H1 (cell line): ENCODE data around the gene BRME1. TPM values are rescaled to one million over a fixed set of nuclear protein-coding genes. Genes with fewer than 3 reads are reported as not detected.
A peak's percentile ranks its signal among the peaks of the same experiment; 100 is the strongest.

ENCODE experiments used
- CTCF ChIA-PET: fragments of 300-600 bp; sonication (Branson Sonifier 250); formaldehyde crosslinking; loops from one replicate; lab custom pipeline; 2021; ENCODE audit not compliant: partially characterized antibody; lab: Charles Lee
- POLR2A ChIA-PET: fragments of 300-600 bp; sonication (Branson Sonifier 250); formaldehyde crosslinking; loops from one replicate; lab custom pipeline; 2021; ENCODE audit warnings: inconsistent platforms; ENCODE audit not compliant: partially characterized antibody; lab: Charles Lee
- DNase-seq, 2 experiments: peaks; one replicate each; pipeline versions ENCODE4 v3.0.0 to v3.0.0-alpha.2; 2010 to 2022; ENCODE audit warnings: low spot score in 2 of 2, low read depth in 1 of 2, mixed read lengths in 1 of 2
- FAIRE-seq: peaks from 2 replicates; lab custom pipeline; 2011; peaks lifted over from hg19 to GRCh38; lab: Jason Lieb, UNC
- H2AFZ ChIP-seq: 2 replicates; pipeline ENCODE4 v1.8.1; 2012; ENCODE audit warnings: low read length, inconsistent platforms
- H2AK5ac ChIP-seq: 2 replicates; pipeline ENCODE4 v1.6.1; 2013; ENCODE audit warnings: low read depth, low read length
- H2BK120ac ChIP-seq: replicated peaks from 2 replicates; pipeline ENCODE3; 2013; ENCODE audit warnings: low read depth, low read length, inconsistent platforms
- H2BK12ac ChIP-seq: 2 replicates; pipeline ENCODE4 v1.6.1; 2013; ENCODE audit warnings: low read depth, low read length
- H2BK15ac ChIP-seq: 2 replicates; pipeline ENCODE4 v1.6.1; 2013; ENCODE audit warnings: low read length
- H2BK20ac ChIP-seq: 2 replicates; pipeline ENCODE4 v1.6.1; 2013; ENCODE audit warnings: low read length
- H2BK5ac ChIP-seq: 2 replicates; pipeline ENCODE4 v1.6.1; 2013; ENCODE audit warnings: low read depth, low read length
- H3K14ac ChIP-seq: 2 replicates; pipeline ENCODE4 v1.6.1; 2013; ENCODE audit warnings: inconsistent platforms; ENCODE audit not compliant: insufficient read length
- H3K18ac ChIP-seq: 2 replicates; pipeline ENCODE4 v1.6.1; 2013; ENCODE audit warnings: low read length; ENCODE audit errors: extremely low read depth
- H3K23ac ChIP-seq: 2 replicates; pipeline ENCODE4 v1.6.1; 2013; ENCODE audit warnings: inconsistent platforms; ENCODE audit not compliant: insufficient read length
- H3K23me2 ChIP-seq: 2 replicates; pipeline ENCODE4 v1.6.1; 2013; ENCODE audit warnings: low read depth, low read length
- H3K27ac ChIP-seq: 2 replicates; pipeline ENCODE4 v1.6.1; 2011; ENCODE audit warnings: low read depth, low read length, inconsistent platforms
- H3K27me3 ChIP-seq, 4 experiments: replicated peaks in 1 of 4; 1 replicate in 1 of 4; 2 replicates in 3 of 4; pipeline versions ENCODE4 v1.6.1 to v1.8.1; 2011 to 2013; ENCODE audit warnings: low read length in 3 of 4, mild to moderate bottlenecking in 3 of 4, inconsistent platforms in 2 of 4, mixed read lengths in 2 of 4, moderate library complexity in 1 of 4; ENCODE audit not compliant: control insufficient read depth in 3 of 4, insufficient read depth in 3 of 4; ENCODE audit errors: extremely low read depth in 1 of 4
- H3K36me3 ChIP-seq, 4 experiments: 2 replicates each; pipeline versions ENCODE4 v1.6.1 to v1.8.1; 2011 to 2013; ENCODE audit warnings: mild to moderate bottlenecking in 4 of 4, low read length in 3 of 4, moderate library complexity in 2 of 4, control low read depth in 1 of 4, inconsistent platforms in 1 of 4; ENCODE audit not compliant: insufficient read depth in 4 of 4, control insufficient read depth in 2 of 4
- H3K4ac ChIP-seq: replicated peaks from 2 replicates; pipeline ENCODE3; 2013; ENCODE audit warnings: low read length, low read depth, mixed read lengths, inconsistent platforms; ENCODE audit not compliant: insufficient read length
- H3K4me1 ChIP-seq, 4 experiments: replicated peaks in 1 of 4; 1 replicate in 1 of 4; 2 replicates in 3 of 4; pipeline versions ENCODE4 v1.6.1 to v1.8.1; 2011 to 2013; ENCODE audit warnings: low read length in 3 of 4, inconsistent platforms in 2 of 4, mixed read lengths in 1 of 4; ENCODE audit not compliant: insufficient read depth in 4 of 4, control insufficient read depth in 3 of 4
- H3K4me2 ChIP-seq, 2 experiments: 2 replicates each; pipeline versions ENCODE4 v1.6.1 to v1.8.1; 2011 to 2013; ENCODE audit warnings: low read depth in 2 of 2, low read length in 2 of 2, control low read depth in 1 of 2, inconsistent platforms in 1 of 2, mild to moderate bottlenecking in 1 of 2; ENCODE audit not compliant: insufficient read depth in 1 of 2
- H3K4me3 ChIP-seq, 4 experiments: fragments of 200-600, 300-600 bp in 1 of 4; sonication (generic), shearing (Covaris generic), sonication (Bioruptor Twin) in 1 of 4; 2 replicates each; pipeline versions ENCODE4 v1.5.1 to v1.8.1; 2011 to 2016; ENCODE audit warnings: low read length in 4 of 4, low read depth in 3 of 4, control low read depth in 2 of 4, inconsistent platforms in 2 of 4, mild to moderate bottlenecking in 2 of 4, mixed read lengths in 1 of 4, moderate library complexity in 1 of 4; ENCODE audit not compliant: insufficient read depth in 2 of 4; ENCODE audit errors: extremely low read depth in 1 of 4
- H3K56ac ChIP-seq: replicated peaks from 2 replicates; pipeline ENCODE3; 2013; ENCODE audit warnings: low read depth, mild to moderate bottlenecking, mixed read lengths, low read length, inconsistent platforms; ENCODE audit not compliant: insufficient read length
- H3K79me1 ChIP-seq: 2 replicates; pipeline ENCODE4 v1.6.1; 2013; ENCODE audit warnings: low read depth, low read length, control low read depth
- H3K79me2 ChIP-seq, 2 experiments: 2 replicates each; pipeline versions ENCODE4 v1.6.1 to v1.8.1; 2012 to 2013; ENCODE audit warnings: low read length in 2 of 2, mild to moderate bottlenecking in 2 of 2, inconsistent platforms in 1 of 2; ENCODE audit not compliant: insufficient read depth in 2 of 2, control insufficient read depth in 1 of 2
- H3K9ac ChIP-seq, 4 experiments: replicated peaks in 1 of 4; 1 replicate in 1 of 4; 2 replicates in 3 of 4; pipeline versions ENCODE4 v1.6.1 to v1.8.1; 2011 to 2013; ENCODE audit warnings: low read depth in 3 of 4, low read length in 3 of 4, control low read depth in 2 of 4, mild to moderate bottlenecking in 2 of 4, moderate library complexity in 2 of 4, inconsistent platforms in 1 of 4; ENCODE audit errors: extremely low read depth in 1 of 4
- H3K9me3 ChIP-seq, 2 experiments: 2 replicates each; pipeline versions ENCODE4 v1.6.1 to v1.8.1; 2012 to 2013; ENCODE audit warnings: mild to moderate bottlenecking in 2 of 2, moderate library complexity in 2 of 2, control low read depth in 1 of 2, inconsistent platforms in 1 of 2, low read depth in 1 of 2, low read length in 1 of 2, mixed read lengths in 1 of 2; ENCODE audit not compliant: insufficient read depth in 2 of 2
- H4K20me1 ChIP-seq, 2 experiments: replicated peaks in 1 of 2; 2 replicates each; pipeline versions ENCODE3 to v1.8.1; 2011 to 2013; ENCODE audit warnings: inconsistent platforms in 2 of 2, low read length in 2 of 2, mild to moderate bottlenecking in 1 of 2; ENCODE audit not compliant: insufficient read depth in 2 of 2, control insufficient read depth in 1 of 2
- H4K5ac ChIP-seq: 2 replicates; pipeline ENCODE4 v1.6.1; 2013; ENCODE audit warnings: low read length, low read depth, mixed read lengths, inconsistent platforms; ENCODE audit not compliant: insufficient read length
- H4K8ac ChIP-seq: 2 replicates; pipeline ENCODE4 v1.8.0; 2013; ENCODE audit warnings: mild to moderate bottlenecking, moderate library complexity, low read length, inconsistent platforms; ENCODE audit not compliant: insufficient read depth; ENCODE audit errors: extremely low read depth
- H4K91ac ChIP-seq: replicated peaks from 2 replicates; pipeline ENCODE3; 2013; ENCODE audit warnings: low read length, mixed read lengths, inconsistent platforms; ENCODE audit not compliant: insufficient read length
- CHD2 ChIP-seq: IDR thresholded peaks from 2 replicates; pipeline ENCODE4 v1.6.1; 2012; ENCODE audit warnings: low read length, improper control_type of control experiment
- CTCF ChIP-seq, 3 experiments: IDR thresholded peaks; 1 replicate in 2 of 3; 2 replicates in 1 of 3; pipeline versions ENCODE4 v1.5.1 to v1.6.1; 2011; ENCODE audit warnings: low read length in 3 of 3, mild to moderate bottlenecking in 3 of 3, inconsistent platforms in 2 of 3, low read depth in 1 of 3, moderate library complexity in 1 of 3; ENCODE audit not compliant: insufficient read depth in 1 of 3; ENCODE audit errors: control extremely low read depth in 1 of 3
- FOSL1 ChIP-seq: IDR thresholded peaks from 2 replicates; pipeline ENCODE4 v1.6.1; 2011; ENCODE audit warnings: mild to moderate bottlenecking, low read depth, low read length, moderate library complexity; ENCODE audit not compliant: insufficient read depth
- MAFK ChIP-seq: IDR thresholded peaks from 2 replicates; pipeline ENCODE4 v1.6.1; 2012; ENCODE audit warnings: low read depth, mild to moderate bottlenecking, improper control_type of control experiment, low read length
- SIN3A ChIP-seq, 2 experiments: IDR thresholded peaks in 1 of 2; conservative IDR thresholded peaks in 1 of 2; 2 replicates each; pipeline ENCODE4 v1.6.1; 2011 to 2012; ENCODE audit warnings: low read length in 2 of 2, improper control_type of control experiment in 1 of 2, low read depth in 1 of 2, mild to moderate bottlenecking in 1 of 2
- SIX5 ChIP-seq: IDR thresholded peaks from 2 replicates; pipeline ENCODE4 v1.6.1; 2011; ENCODE audit warnings: mild to moderate bottlenecking, low read depth, low read length
- SRF ChIP-seq: IDR thresholded peaks from 2 replicates; pipeline ENCODE4 v1.6.1; 2011; ENCODE audit warnings: mild to moderate bottlenecking, low read depth, low read length, moderate library complexity
- TAF1 ChIP-seq: IDR thresholded peaks from 2 replicates; pipeline ENCODE4 v1.6.1; 2011; ENCODE audit warnings: mild to moderate bottlenecking, low read depth, low read length
- TBP ChIP-seq: IDR thresholded peaks from 2 replicates; pipeline ENCODE4 v1.6.1; 2011; ENCODE audit warnings: low read depth, low read length, improper control_type of control experiment
- whole genome bisulfite sequencing, 2 experiments: shearing (Covaris generic) in 1 of 2; methylation state at CpG; one replicate each; pipeline versions ENCODE4 v1.1.6 to v1.1.7; 2013 to 2015; ENCODE audit warnings: low lambda C conversion rate in 2 of 2, mixed read lengths in 2 of 2, inconsistent platforms in 1 of 2, low coverage in 1 of 2, missing lambda C conversion rate in 1 of 2; ENCODE audit not compliant: insufficient replicate concordance in 2 of 2, insufficient coverage in 1 of 2, insufficient read length in 1 of 2; ENCODE audit errors: extremely low coverage in 1 of 2, missing lambda C conversion rate in 1 of 2; 5-methylcytosine and 5-hydroxymethylcytosine counted together
- polyA plus RNA-seq, 7 experiments: library from polyadenylated mRNA; depleted of rRNA in 3 of 7; stranded (reverse) in 5 of 7; unstranded in 2 of 7; fragments of >200 nt in 5 of 7; fragments of 200-250 nt in 2 of 7; gene quantifications; 1 replicate in 5 of 7; 2 replicates in 1 of 7; 4 replicates in 1 of 7; pipeline versions ENCODE4 v1.2.1 to v1.2.3, GENCODE V29; 2011 to 2013; ENCODE audit warnings: missing spikeins in 2 of 7, mixed read lengths in 2 of 7
- total RNA-seq: library from RNA; stranded (reverse); fragmentation: NEBNext Ultra II Directional; extraction: Animal tissue kit (Norgen Biotek cat#: 25700); gene quantifications from 2 replicates; pipeline ENCODE4 v1.2.1, GENCODE V29; 2021

The BRME1 gene
- total and polyA plus RNA-seq, 2 of the 8 experiments (the other 6 are each of a cell fraction or from before 2014, with no cell fraction given): 4.6 to 4.7 TPM

GRCh38 chr19:13954185-13954584 lies 48.3 kb upstream of the BRME1 start:
- 91% methylated on average over 14 of the region's 15 CpGs; no CpG with 5 or more reads in 1 of the 2 experiments for WGBS, 2 experiments
- FAIRE-seq (no peak), DNase-seq (no peak)
- Histone ChIP-seq H4K8ac (peak overlapping the region; percentile 25; the same call in 1 of the 2 replicates), H3K79me1 (peaks cover 13% of the 10 kb centered on the region), H3K27ac (no peak overlapping the region), H3K9me3 (no peaks in the 10 kb centered on the region), H3K79me2 (peaks cover 0 to 19% of the 10 kb centered on the region in 2 experiments; a peak in 3 of 4 replicates), H2AFZ (no peak overlapping the region), H3K27me3 (no peaks in the 10 kb centered on the region), H2BK20ac (no peak overlapping the region), H3K18ac (no peak overlapping the region), H3K23me2 (peaks cover 9% of the 10 kb centered on the region), H3K56ac (peak overlapping the region; percentile 9), H3K4ac (no peak overlapping the region), H4K5ac (no peak overlapping the region), H2BK15ac (no peak overlapping the region), H2BK120ac (no peak overlapping the region), H3K4me2 (peak overlapping the region in 1 of 2 experiments; percentile 61; a peak in 1 of 4 replicates), H3K14ac (no peak overlapping the region), H2BK5ac (0 out of 2 replicates have a peak overlapping the region, but pooled peaks have one; percentile 78), H4K91ac (no peak overlapping the region), H3K36me3 (peaks cover 18 to 36% (median 29%) of the 10 kb centered on the region in 4 experiments), H3K4me3 (no peak overlapping the region), H3K9ac (no peak overlapping the region), H3K4me1 (peaks cover 0 to 7% (median 3%) of the 10 kb centered on the region in 4 experiments; a peak in 6 of 7 replicates), H2AK5ac (no peak overlapping the region), H2BK12ac (no peak overlapping the region), H4K20me1 (peaks cover 0 to 16% of the 10 kb centered on the region in 2 experiments), H3K23ac (no peak overlapping the region)
- POLR2A ChIA-PET: interaction anchor here (0.9 to 4.3 kb wide), 14 partner anchors 8 to 103 kb away, joined by 3 to 48 read pairs (median 6); partner anchors contain the start of genes IL27RA and PODNL1
- CTCF ChIA-PET: interaction anchor here (0.9 to 1.8 kb wide), 10 partner anchors 12 to 131 kb away, joined by 3 to 12 read pairs (median 5); partner anchors contain the start of genes C19orf67 and RFX1
- TF ChIP-seq FOSL1 (no peak), MAFK (no peak), CTCF (IDR thresholded peaks at IDR 0.05; ENCODE audit: control extremely low read depth in 1 of 3, insufficient read depth in 1 of 3, low read depth in 1 of 3, low read length in 3 of 3) (no peak), TBP (no peak), SIN3A (conservative IDR thresholded peaks at IDR 0.05 in 1 of 2, IDR thresholded peaks at IDR 0.05 in 1 of 2; ENCODE audit: low read depth in 1 of 2, low read length in 2 of 2) (no peak), CHD2 (no peak), SIX5 (no peak), SRF (no peak), TAF1 (no peak)
